NCI-H510A treated with DMSO at 0.1 percent for 48 hours (cell line): ENCODE measurements around the gene SLC5A1.

ENCODE experiments used
- DNase-seq: peaks from one replicate; lab custom pipeline; 2025; lab: John Stamatoyannopoulos, UW

SLC5A1 gene

GRCh38 chr22:32050678-32051515, 7.8 kb downstream of the SLC5A1 start:
- DNase-seq: peak; percentile 64

- DNase-seq: no peak
These were observed 9.2 kb downstream of the SLC5A1 start for GRCh38 chr22:32052244-32052643.

- no peak for DNase-seq
These were observed 10.1 kb downstream of the SLC5A1 start for GRCh38 chr22:32052936-32053791.

GRCh38 chr22:32055069-32055468, 12.0 kb downstream of the SLC5A1 start:
- no peak for DNase-seq

GRCh38 chr22:32058656-32059260, 15.7 kb downstream of the SLC5A1 start:
- DNase-seq: no peak

GRCh38 chr22:32059426-32059825, 16.4 kb downstream of the SLC5A1 start:
- DNase-seq: no peak

- DNase-seq: no peak
These were observed 20.6 kb downstream of the SLC5A1 start for GRCh38 chr22:32063701-32064100.

- DNase-seq: no peak
These were observed 23.8 kb downstream of the SLC5A1 start for GRCh38 chr22:32066820-32067219.

GRCh38 chr22:32067613-32068012, 24.6 kb downstream of the SLC5A1 start:
- DNase-seq: no peak

- DNase-seq: no peak
These were observed 26.7 kb downstream of the SLC5A1 start for GRCh38 chr22:32069579-32070372.

GRCh38 chr22:32073262-32073661, 30.2 kb downstream of the SLC5A1 start:
- no peak for DNase-seq

- DNase-seq: no peak
These were observed 30.8 kb downstream of the SLC5A1 start for GRCh38 chr22:32073823-32074380.

- DNase-seq: no peak
These were observed 33.1 kb downstream of the SLC5A1 start for GRCh38 chr22:32075997-32076760.

GRCh38 chr22:32076761-32077084, 33.7 kb downstream of the SLC5A1 start:
- DNase-seq: no peak

GRCh38 chr22:32077151-32077550, 34.1 kb downstream of the SLC5A1 start:
- no peak for DNase-seq

- no peak for DNase-seq
These were observed 36.3 kb downstream of the SLC5A1 start for GRCh38 chr22:32079130-32080089.

GRCh38 chr22:32080904-32081303, 37.8 kb downstream of the SLC5A1 start:
- DNase-seq: peak; percentile 26

- DNase-seq: no peak
These were observed 39.3 kb downstream of the SLC5A1 start for GRCh38 chr22:32082331-32082730.

GRCh38 chr22:32083000-32083399, 39.9 kb downstream of the SLC5A1 start:
- no peak for DNase-seq

- DNase-seq: no peak
These were observed 40.8 kb downstream of the SLC5A1 start for GRCh38 chr22:32083814-32084213.
